ENCODE data around the gene ANKDD1B.

- TF ChIP-seq SP3 (tag by site-specific recombination; IDR thresholded peaks at IDR 0.05) (no peak), CTCF (tag by site-specific recombination; IDR thresholded peaks at IDR 0.05) (no peak)
Observed at GRCh38 chr5:75611311-75612225, at the start of gene ANKDD1B.

Measured in HEK293 (cell line).